ENCODE measurements around the gene TMC7.

GRCh38 chr16:18965555-18965954 is 18.2 kb upstream of the TMC7 start:
- TF ChIP-seq SIN3A (IDR thresholded peaks at IDR 0.05; ENCODE audit: borderline replicate concordance, low read depth, low read length) (no peak), CTCF (IDR thresholded peaks at IDR 0.05) (no peak), JUND (IDR thresholded peaks at IDR 0.05) (no peak), CHD2 (IDR thresholded peaks at IDR 0.05; ENCODE audit: low read length, partially characterized antibody) (no peak), POLR2AphosphoS5 (IDR thresholded peaks at IDR 0.05; ENCODE audit: low read depth, low read length) (no peak), FOXM1 (IDR thresholded peaks at IDR 0.05; ENCODE audit: low read depth) (no peak), RAD21 (IDR thresholded peaks at IDR 0.05; ENCODE audit: low read length) (no peak), SMC3 (IDR thresholded peaks at IDR 0.05; ENCODE audit: low read depth, low read length) (no peak), EZH2phosphoT487 (IDR thresholded peaks at IDR 0.05; ENCODE audit: borderline replicate concordance, low read depth) (no peak), GABPA (IDR thresholded peaks at IDR 0.05; ENCODE audit: low read depth) (no peak)
- TF ChIP-seq, protein P1, sequence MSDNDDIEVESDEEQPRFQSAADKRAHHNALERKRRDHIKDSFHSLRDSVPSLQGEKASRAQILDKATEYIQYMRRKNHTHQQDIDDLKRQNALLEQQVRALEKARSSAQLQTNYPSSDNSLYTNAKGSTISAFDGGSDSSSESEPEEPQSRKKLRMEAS (IDR thresholded peaks at IDR 0.05; ENCODE audit: low read depth): no peak
- TF ChIP-seq, protein P2, sequence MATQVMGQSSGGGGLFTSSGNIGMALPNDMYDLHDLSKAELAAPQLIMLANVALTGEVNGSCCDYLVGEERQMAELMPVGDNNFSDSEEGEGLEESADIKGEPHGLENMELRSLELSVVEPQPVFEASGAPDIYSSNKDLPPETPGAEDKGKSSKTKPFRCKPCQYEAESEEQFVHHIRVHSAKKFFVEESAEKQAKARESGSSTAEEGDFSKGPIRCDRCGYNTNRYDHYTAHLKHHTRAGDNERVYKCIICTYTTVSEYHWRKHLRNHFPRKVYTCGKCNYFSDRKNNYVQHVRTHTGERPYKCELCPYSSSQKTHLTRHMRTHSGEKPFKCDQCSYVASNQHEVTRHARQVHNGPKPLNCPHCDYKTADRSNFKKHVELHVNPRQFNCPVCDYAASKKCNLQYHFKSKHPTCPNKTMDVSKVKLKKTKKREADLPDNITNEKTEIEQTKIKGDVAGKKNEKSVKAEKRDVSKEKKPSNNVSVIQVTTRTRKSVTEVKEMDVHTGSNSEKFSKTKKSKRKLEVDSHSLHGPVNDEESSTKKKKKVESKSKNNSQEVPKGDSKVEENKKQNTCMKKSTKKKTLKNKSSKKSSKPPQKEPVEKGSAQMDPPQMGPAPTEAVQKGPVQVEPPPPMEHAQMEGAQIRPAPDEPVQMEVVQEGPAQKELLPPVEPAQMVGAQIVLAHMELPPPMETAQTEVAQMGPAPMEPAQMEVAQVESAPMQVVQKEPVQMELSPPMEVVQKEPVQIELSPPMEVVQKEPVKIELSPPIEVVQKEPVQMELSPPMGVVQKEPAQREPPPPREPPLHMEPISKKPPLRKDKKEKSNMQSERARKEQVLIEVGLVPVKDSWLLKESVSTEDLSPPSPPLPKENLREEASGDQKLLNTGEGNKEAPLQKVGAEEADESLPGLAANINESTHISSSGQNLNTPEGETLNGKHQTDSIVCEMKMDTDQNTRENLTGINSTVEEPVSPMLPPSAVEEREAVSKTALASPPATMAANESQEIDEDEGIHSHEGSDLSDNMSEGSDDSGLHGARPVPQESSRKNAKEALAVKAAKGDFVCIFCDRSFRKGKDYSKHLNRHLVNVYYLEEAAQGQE (IDR thresholded peaks at IDR 0.05; ENCODE audit: low read depth, low read length): no peak

Data from SK-N-SH (cell line).